ENCODE results near the gene ULBP2.
"Not testable (repeated sequence)": the region's sequence is repeated elsewhere in the genome, so short reads cannot be mapped to it uniquely, and the experiment has no call there.

DNA sequence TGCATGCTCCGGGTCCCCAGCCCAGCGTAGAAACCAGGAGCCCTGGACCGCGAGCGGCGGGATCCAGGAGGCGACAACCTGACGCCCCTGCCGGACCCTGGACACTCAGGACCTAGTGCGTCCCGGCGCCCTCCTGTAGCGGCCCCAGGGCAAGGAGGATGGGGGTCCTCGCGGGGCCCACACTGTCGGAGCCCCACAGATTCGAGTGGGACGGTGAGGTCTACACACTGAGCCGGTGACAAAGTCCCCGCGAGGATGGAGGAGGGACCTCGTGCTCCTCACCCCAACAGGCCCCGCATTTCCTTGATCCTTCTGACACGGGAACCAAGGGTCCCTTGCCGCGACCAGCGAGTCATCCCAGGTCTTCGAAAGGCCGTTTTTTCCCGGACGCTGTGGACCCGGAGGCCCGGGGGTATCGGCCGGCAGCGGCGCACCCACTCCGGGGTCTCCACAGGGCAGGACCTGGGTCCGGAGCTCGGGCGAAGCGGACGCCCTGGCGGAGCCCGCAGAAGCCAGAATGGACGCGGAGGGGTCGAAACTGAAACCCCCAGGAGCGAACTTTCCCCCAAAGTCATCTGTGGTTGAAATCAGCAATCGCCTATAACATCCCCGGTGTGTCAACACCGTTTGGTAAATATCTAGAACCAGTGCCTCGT is 12.6 kb downstream of the ULBP2 start:
- TF ChIP-seq YY1 (IDR thresholded peaks at IDR 0.05; ENCODE audit: insufficient read depth, insufficient read length); ZNF274 (IDR thresholded peaks at IDR 0.05; ENCODE audit: low read depth, low read length): not testable (repeated sequence)

Measured in NT2/D1 (cell line).